ENCODE results near the gene HPDL.
A peak's percentile ranks its signal among the peaks of the same experiment; 100 is the strongest.

HPDL gene

DNA sequence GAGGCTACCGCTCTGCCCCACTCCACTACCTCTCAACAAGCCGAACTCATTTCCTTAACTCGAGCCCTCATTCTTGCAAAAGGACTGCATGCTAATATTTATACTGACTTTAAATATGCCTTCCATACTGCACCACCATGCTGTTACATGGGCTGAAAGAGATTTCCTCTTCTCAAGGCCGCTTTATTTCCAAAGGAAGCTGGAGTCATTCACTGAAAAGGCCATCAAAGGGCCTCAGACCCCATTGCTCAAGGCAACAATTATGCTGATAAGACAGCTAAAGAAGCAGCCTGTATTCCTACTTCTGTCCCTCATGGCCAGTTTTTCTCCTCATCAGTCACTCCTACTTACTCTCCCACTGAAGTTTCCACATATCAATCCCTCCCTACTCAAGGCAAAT, 6.9 kb upstream of the HPDL start:
- no peak for DNase-seq
- TF ChIP-seq, protein P1, sequence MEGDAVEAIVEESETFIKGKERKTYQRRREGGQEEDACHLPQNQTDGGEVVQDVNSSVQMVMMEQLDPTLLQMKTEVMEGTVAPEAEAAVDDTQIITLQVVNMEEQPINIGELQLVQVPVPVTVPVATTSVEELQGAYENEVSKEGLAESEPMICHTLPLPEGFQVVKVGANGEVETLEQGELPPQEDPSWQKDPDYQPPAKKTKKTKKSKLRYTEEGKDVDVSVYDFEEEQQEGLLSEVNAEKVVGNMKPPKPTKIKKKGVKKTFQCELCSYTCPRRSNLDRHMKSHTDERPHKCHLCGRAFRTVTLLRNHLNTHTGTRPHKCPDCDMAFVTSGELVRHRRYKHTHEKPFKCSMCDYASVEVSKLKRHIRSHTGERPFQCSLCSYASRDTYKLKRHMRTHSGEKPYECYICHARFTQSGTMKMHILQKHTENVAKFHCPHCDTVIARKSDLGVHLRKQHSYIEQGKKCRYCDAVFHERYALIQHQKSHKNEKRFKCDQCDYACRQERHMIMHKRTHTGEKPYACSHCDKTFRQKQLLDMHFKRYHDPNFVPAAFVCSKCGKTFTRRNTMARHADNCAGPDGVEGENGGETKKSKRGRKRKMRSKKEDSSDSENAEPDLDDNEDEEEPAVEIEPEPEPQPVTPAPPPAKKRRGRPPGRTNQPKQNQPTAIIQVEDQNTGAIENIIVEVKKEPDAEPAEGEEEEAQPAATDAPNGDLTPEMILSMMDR (IDR thresholded peaks at IDR 0.05) = no peak
- Mint-ChIP-seq H3K9me3 (peaks cover 15% of the 10 kb centered on the region), H3K36me3 (ENCODE audit: low read depth) (peaks cover 9% of the 10 kb centered on the region), H3K27ac (no peak overlapping the region), H3K4me1 (peaks cover 29% of the 10 kb centered on the region), H3K4me3 (no peak overlapping the region), H3K27me3 (ENCODE audit: low read depth, poor library complexity) (no peaks in the 10 kb centered on the region)

- no peak for DNase-seq
- H3K27ac Mint-ChIP-seq = peak overlapping the region; percentile 26
- peaks cover 17% of the 10 kb centered on the region for H3K9me3 Mint-ChIP-seq
- peaks cover 21% of the 10 kb centered on the region for H3K36me3 Mint-ChIP-seq (ENCODE audit: low read depth)
- no peaks in the 10 kb centered on the region for H3K27me3 Mint-ChIP-seq (ENCODE audit: low read depth, poor library complexity)
- H3K4me1 Mint-ChIP-seq = peaks cover 42% of the 10 kb centered on the region
- TF ChIP-seq, protein P1 (IDR thresholded peaks at IDR 0.05) = no peak
- no peak overlapping the region for H3K4me3 Mint-ChIP-seq
Measured at GRCh38 chr1:45321444-45321843, 5.3 kb upstream of the HPDL start.

- TF ChIP-seq, protein P1 (IDR thresholded peaks at IDR 0.05) = no peak
- no peak for DNase-seq
- Mint-ChIP-seq H3K4me3 (no peak overlapping the region), H3K27ac (no peak overlapping the region), H3K36me3 (ENCODE audit: low read depth) (peaks cover 22% of the 10 kb centered on the region), H3K4me1 (peaks cover 45% of the 10 kb centered on the region), H3K9me3 (peaks cover 17% of the 10 kb centered on the region), H3K27me3 (ENCODE audit: low read depth, poor library complexity) (no peaks in the 10 kb centered on the region)
Measured at GRCh38 chr1:45322486-45323040, 4.1 kb upstream of the HPDL start.

DNA sequence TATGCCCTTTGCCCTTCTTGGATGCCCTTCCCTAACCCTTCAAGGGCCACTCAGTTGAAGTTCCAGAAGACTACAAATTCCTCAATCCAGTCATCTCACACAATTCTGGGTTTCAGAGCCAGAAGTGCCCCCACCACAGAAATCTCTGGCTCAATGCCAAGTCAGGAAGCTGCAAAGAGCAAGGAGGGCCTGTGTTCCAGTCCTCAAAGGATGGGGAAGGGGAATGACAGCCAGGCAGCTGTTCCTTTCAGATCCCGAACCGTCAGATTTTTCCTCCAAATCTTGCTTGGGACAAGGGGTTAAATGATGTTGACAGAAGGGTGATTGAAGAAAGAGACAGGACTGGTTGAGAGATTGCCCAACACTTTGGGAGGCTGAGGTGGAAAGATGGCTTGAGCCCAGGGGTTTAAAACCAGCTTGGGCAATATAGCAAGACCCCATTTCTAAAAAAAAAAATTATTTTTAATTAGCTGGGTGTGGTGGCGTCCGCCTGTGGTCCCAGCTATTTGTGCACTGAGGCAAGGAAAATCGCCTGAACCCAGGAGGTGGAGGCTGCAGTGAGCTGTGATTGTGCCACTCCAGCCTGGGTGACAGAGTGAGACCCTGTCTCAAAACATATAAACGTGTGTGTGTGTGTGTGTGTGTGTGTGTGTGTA, 716 bp upstream of the HPDL start:
- Mint-ChIP-seq H3K9me3 (peaks cover 17% of the 10 kb centered on the region), H3K4me1 (peaks cover 65% of the 10 kb centered on the region), H3K36me3 (ENCODE audit: low read depth) (peaks cover 40% of the 10 kb centered on the region), H3K27me3 (ENCODE audit: low read depth, poor library complexity) (no peaks in the 10 kb centered on the region), H3K27ac (peak overlapping the region; percentile 96), H3K4me3 (peak overlapping the region; percentile 38)
- TF ChIP-seq, protein P1 (IDR thresholded peaks at IDR 0.05) = no peak
- no peak for DNase-seq

GRCh38 chr1:45327644-45328515, 1.2 kb downstream of the HPDL start:
- H3K27me3 Mint-ChIP-seq (ENCODE audit: low read depth, poor library complexity) = no peaks in the 10 kb centered on the region
- H3K36me3 Mint-ChIP-seq (ENCODE audit: low read depth) = peaks cover 42% of the 10 kb centered on the region
- no peak overlapping the region for H3K4me3 Mint-ChIP-seq
- no peak for DNase-seq
- peak overlapping the region; percentile 45 for H3K27ac Mint-ChIP-seq
- TF ChIP-seq, protein P1 (IDR thresholded peaks at IDR 0.05) = no peak
- peaks cover 17% of the 10 kb centered on the region for H3K9me3 Mint-ChIP-seq
- peaks cover 49% of the 10 kb centered on the region for H3K4me1 Mint-ChIP-seq
